Subcutaneous abdominal adipose tissue (tissue), 5 donors: ENCODE measurements around the gene NFIX.

Source experiments
- H3K27ac ChIP-seq: one replicate; pipeline ENCODE4 v1.7.0; 2013; ENCODE audit warnings: low read depth, mild to moderate bottlenecking, inconsistent platforms, low read length, moderate library complexity
- H3K27me3 ChIP-seq, 5 donors: one replicate each; pipeline ENCODE4 v1.7.0; 2013; ENCODE audit warnings: low read length in 5 of 5, inconsistent platforms in 1 of 5; ENCODE audit not compliant: control insufficient read depth in 5 of 5, insufficient read depth in 4 of 5
- H3K36me3 ChIP-seq, 5 donors: one replicate each; pipeline ENCODE4 v1.7.0; 2013; ENCODE audit warnings: low read length in 5 of 5; ENCODE audit not compliant: control insufficient read depth in 5 of 5, insufficient read depth in 5 of 5
- H3K4me1 ChIP-seq, 5 donors: one replicate each; pipeline ENCODE4 v1.7.0; 2013; ENCODE audit warnings: low read length in 5 of 5, mild to moderate bottlenecking in 3 of 5, moderate library complexity in 1 of 5; ENCODE audit not compliant: control insufficient read depth in 5 of 5, insufficient read depth in 5 of 5
- H3K4me3 ChIP-seq, 5 donors: one replicate each; pipeline ENCODE4 v1.7.0; 2013; ENCODE audit warnings: low read length in 5 of 5, low read depth in 1 of 5
- H3K9ac ChIP-seq, 5 donors: one replicate each; pipeline ENCODE4 v1.7.0; 2013; ENCODE audit warnings: low read length in 5 of 5, mild to moderate bottlenecking in 4 of 5, moderate library complexity in 3 of 5
- H3K9me3 ChIP-seq, 5 donors: one replicate each; pipeline ENCODE4 v1.7.0; 2013; ENCODE audit warnings: low read length in 5 of 5; ENCODE audit not compliant: control insufficient read depth in 5 of 5
- donor health status: healthy.
- donor health status: healthy.
- donor health status: healthy.
- donor health status: healthy.
- donor health status: healthy.

The NFIX gene

GRCh38 chr19:13127811-13128575 lies 132.7 kb downstream of the NFIX start:
- no peak overlapping the region for H3K27ac ChIP-seq
- H3K36me3 ChIP-seq: peaks cover 0 to 10% (median 6%) of the 10 kb centered on the region in 5 donors
- no peak overlapping the region for H3K4me3 ChIP-seq
- H3K9ac ChIP-seq: peak overlapping the region in 1 of 5 donors; percentile 34
- H3K9me3 ChIP-seq: no peaks in the 10 kb centered on the region
- H3K27me3 ChIP-seq: no peaks in the 10 kb centered on the region
- H3K4me1 ChIP-seq: peaks cover 0 to 5% (median 0%) of the 10 kb centered on the region in 5 donors

GRCh38 chr19:13128583-13128982 lies 133.3 kb downstream of the NFIX start:
- Histone ChIP-seq H3K4me3 (no peak overlapping the region), H3K27ac (no peak overlapping the region), H3K4me1 (peaks cover 0 to 5% (median 0%) of the 10 kb centered on the region in 5 donors), H3K36me3 (peaks cover 0 to 10% (median 6%) of the 10 kb centered on the region in 5 donors), H3K9ac (peak overlapping the region in 4 of 5 donors; percentile 34 to 48 (median 38)), H3K9me3 (no peaks in the 10 kb centered on the region), H3K27me3 (no peaks in the 10 kb centered on the region)

GRCh38 chr19:13129384-13129783 lies 134.1 kb downstream of the NFIX start:
- Histone ChIP-seq H3K27me3 (no peaks in the 10 kb centered on the region), H3K9me3 (no peaks in the 10 kb centered on the region), H3K4me1 (peaks cover 0 to 5% (median 0%) of the 10 kb centered on the region in 5 donors), H3K36me3 (peaks cover 0 to 12% (median 6%) of the 10 kb centered on the region in 5 donors), H3K4me3 (no peak overlapping the region), H3K27ac (no peak overlapping the region), H3K9ac (peak overlapping the region in 1 of 5 donors; percentile 48)

GRCh38 chr19:13130886-13131490 lies 135.7 kb downstream of the NFIX start:
- Histone ChIP-seq H3K27me3 (no peaks in the 10 kb centered on the region), H3K27ac (no peak overlapping the region), H3K36me3 (peaks cover 0 to 25% (median 17%) of the 10 kb centered on the region in 5 donors), H3K4me1 (peaks cover 0 to 5% (median 0%) of the 10 kb centered on the region in 5 donors), H3K9ac (no peak overlapping the region), H3K4me3 (no peak overlapping the region), H3K9me3 (no peaks in the 10 kb centered on the region)

GRCh38 chr19:13132471-13133180 lies 137.4 kb downstream of the NFIX start:
- no peaks in the 10 kb centered on the region for H3K27me3 ChIP-seq
- H3K9me3 ChIP-seq: no peaks in the 10 kb centered on the region
- H3K4me1 ChIP-seq: peaks cover 0 to 5% (median 0%) of the 10 kb centered on the region in 5 donors
- H3K36me3 ChIP-seq: peaks cover 0 to 35% (median 29%) of the 10 kb centered on the region in 5 donors
- no peak overlapping the region for H3K9ac ChIP-seq
- no peak overlapping the region for H3K4me3 ChIP-seq
- H3K27ac ChIP-seq: no peak overlapping the region

GRCh38 chr19:13133241-13133870 lies 138.1 kb downstream of the NFIX start:
- Histone ChIP-seq H3K9me3 (no peaks in the 10 kb centered on the region), H3K9ac (no peak overlapping the region), H3K36me3 (peaks cover 0 to 42% (median 36%) of the 10 kb centered on the region in 5 donors), H3K27me3 (no peaks in the 10 kb centered on the region), H3K4me1 (peaks cover 0 to 5% (median 0%) of the 10 kb centered on the region in 5 donors), H3K4me3 (no peak overlapping the region), H3K27ac (no peak overlapping the region)

GRCh38 chr19:13134626-13135025 lies 139.4 kb downstream of the NFIX start:
- H3K27ac ChIP-seq: no peak overlapping the region
- no peaks in the 10 kb centered on the region for H3K27me3 ChIP-seq
- H3K36me3 ChIP-seq: peaks cover 0 to 49% (median 41%) of the 10 kb centered on the region in 5 donors
- no peak overlapping the region for H3K9ac ChIP-seq
- no peak overlapping the region for H3K4me3 ChIP-seq
- H3K4me1 ChIP-seq: peaks cover 0 to 2% (median 0%) of the 10 kb centered on the region in 5 donors
- H3K9me3 ChIP-seq: no peaks in the 10 kb centered on the region

- no peaks in the 10 kb centered on the region for H3K27me3 ChIP-seq
- H3K9me3 ChIP-seq: no peaks in the 10 kb centered on the region
- H3K4me1 ChIP-seq: peaks cover 0 to 2% (median 0%) of the 10 kb centered on the region in 5 donors
- H3K4me3 ChIP-seq: no peak overlapping the region
- no peak overlapping the region for H3K9ac ChIP-seq
- no peak overlapping the region for H3K27ac ChIP-seq
- peaks cover 0 to 49% (median 41%) of the 10 kb centered on the region in 5 donors for H3K36me3 ChIP-seq
Measured at GRCh38 chr19:13135068-13136062, 140.1 kb downstream of the NFIX start.

GRCh38 chr19:13137290-13137794 lies 142.1 kb downstream of the NFIX start:
- H3K4me3 ChIP-seq: no peak overlapping the region
- no peaks in the 10 kb centered on the region for H3K9me3 ChIP-seq
- H3K27me3 ChIP-seq: no peaks in the 10 kb centered on the region
- no peak overlapping the region for H3K27ac ChIP-seq
- H3K36me3 ChIP-seq: peaks cover 0 to 49% (median 41%) of the 10 kb centered on the region in 5 donors
- no peak overlapping the region for H3K9ac ChIP-seq
- peaks cover 0 to 2% (median 0%) of the 10 kb centered on the region in 5 donors for H3K4me1 ChIP-seq
